WTC11 (cell line): ENCODE data around the gene AMBP. TPM values are rescaled to one million over a fixed set of nuclear protein-coding genes. Genes with fewer than 3 reads are reported as not detected.

Source experiments
- ATAC-seq: fragments of 200-7000 bp; cut with Tn5 transposase; 2 replicates; pipeline ENCODE4 v1.10.0; 2021; ENCODE audit warnings: mild to moderate bottlenecking, moderate library complexity
- CTCF ChIA-PET: fragments of 300-600 bp; sonication (Branson Sonifier 250); formaldehyde crosslinking; loops from one replicate; lab custom pipeline; 2021; ENCODE audit warnings: antibody characterized with exemption; lab: Charles Lee
- POLR2A ChIA-PET: fragments of 350-600 bp; sonication (Branson Sonifier 250); formaldehyde crosslinking; loops from one replicate; lab custom pipeline; 2021; ENCODE audit warnings: antibody characterized with exemption; lab: Charles Lee
- DNase-seq: peaks from one replicate; pipeline ENCODE4 v3.0.0; 2021; ENCODE audit warnings: low spot score
- H3K27ac Mint-ChIP-seq: 2 replicates; pipeline ENCODE4 v1.8.0; 2021; ENCODE audit warnings: mixed read lengths
- H3K27me3 Mint-ChIP-seq: 2 replicates; pipeline ENCODE4 v1.8.0; 2021; ENCODE audit warnings: low read depth, mild to moderate bottlenecking, moderate library complexity, mixed read lengths
- H3K36me3 Mint-ChIP-seq: 2 replicates; pipeline ENCODE4 v1.8.0; 2021; ENCODE audit warnings: mixed read lengths
- H3K4me1 Mint-ChIP-seq: 2 replicates; pipeline ENCODE4 v1.8.0; 2022; ENCODE audit warnings: mixed read lengths
- H3K4me3 Mint-ChIP-seq: 2 replicates; pipeline ENCODE4 v1.8.0; 2021; ENCODE audit warnings: mild to moderate bottlenecking, moderate library complexity, mixed read lengths
- H3K9me3 Mint-ChIP-seq: 2 replicates; pipeline ENCODE4 v1.8.0; 2021; ENCODE audit warnings: mixed read lengths
- AFF4 ChIP-seq: sonication (generic); formaldehyde crosslinking; IDR thresholded peaks from 2 replicates; pipeline ENCODE4 v1.8.1; 2023; ENCODE audit warnings: mild to moderate bottlenecking, missing genetic modification reagents, borderline replicate concordance
- ATF1 ChIP-seq: sonication (generic); formaldehyde crosslinking; IDR thresholded peaks from 2 replicates; pipeline ENCODE4 v1.8.1; 2023; ENCODE audit warnings: mild to moderate bottlenecking, moderate library complexity, missing genetic modification reagents
- CREM ChIP-seq: sonication (generic); formaldehyde crosslinking; IDR thresholded peaks from 2 replicates; pipeline ENCODE4 v1.8.1; 2022; ENCODE audit warnings: mild to moderate bottlenecking, missing genetic modification reagents, moderate library complexity
- EMX1 ChIP-seq: fragments of 250-450 bp; sonication (Bioruptor Pico); IDR thresholded peaks from 2 replicates; pipeline ENCODE4 v1.8.0; 2021; ENCODE audit warnings: mild to moderate bottlenecking
- ESRRA ChIP-seq: sonication (generic); formaldehyde crosslinking; IDR thresholded peaks from 2 replicates; pipeline ENCODE4 v1.8.1; 2022; ENCODE audit warnings: mild to moderate bottlenecking, missing genetic modification reagents, borderline replicate concordance
- ETV6 ChIP-seq: sonication (generic); formaldehyde crosslinking; IDR thresholded peaks from 2 replicates; pipeline ENCODE4 v1.8.1; 2022; ENCODE audit warnings: mild to moderate bottlenecking, missing genetic modification reagents
- FOXJ3 ChIP-seq: sonication (generic); formaldehyde crosslinking; IDR thresholded peaks from 2 replicates; pipeline ENCODE4 v1.9.0; 2021; ENCODE audit warnings: missing genetic modification reagents, mild to moderate bottlenecking, borderline replicate concordance
- GTF2I ChIP-seq: fragments of 250-450 bp; sonication (Bioruptor Pico); conservative IDR thresholded peaks from 2 replicates; pipeline ENCODE4 v1.4.0; 2021; ENCODE audit warnings: mild to moderate bottlenecking
- IRF2 ChIP-seq: sonication (generic); formaldehyde crosslinking; IDR thresholded peaks from 2 replicates; pipeline ENCODE4 v1.8.0; 2022; ENCODE audit warnings: low read depth, missing genetic modification reagents, borderline replicate concordance
- KAT7 ChIP-seq: sonication (generic); formaldehyde crosslinking; IDR thresholded peaks from 2 replicates; pipeline ENCODE4 v1.8.1; 2023; ENCODE audit warnings: missing genetic modification reagents, mild to moderate bottlenecking, borderline replicate concordance
- NR1H2 ChIP-seq: sonication (generic); formaldehyde crosslinking; IDR thresholded peaks from 2 replicates; pipeline ENCODE4 v1.9.0; 2021; ENCODE audit warnings: mild to moderate bottlenecking, moderate library complexity, missing genetic modification reagents
- OVOL2 ChIP-seq: fragments of 250-450 bp; sonication (Bioruptor Pico); IDR thresholded peaks from 2 replicates; pipeline ENCODE4 v1.9.0; 2021; ENCODE audit warnings: mild to moderate bottlenecking, borderline replicate concordance
- ZNF121 ChIP-seq: sonication (generic); formaldehyde crosslinking; IDR thresholded peaks from 2 replicates; pipeline ENCODE4 v1.8.0; 2023; ENCODE audit warnings: missing genetic modification reagents
- ZNF232 ChIP-seq: sonication (generic); formaldehyde crosslinking; IDR thresholded peaks from 2 replicates; pipeline ENCODE4 v1.8.0; 2022; ENCODE audit warnings: mild to moderate bottlenecking, missing genetic modification reagents
- ZNF281 ChIP-seq: sonication (generic); formaldehyde crosslinking; IDR thresholded peaks from 2 replicates; pipeline ENCODE4 v1.8.0; 2023; ENCODE audit warnings: mild to moderate bottlenecking, missing genetic modification reagents
- ZNF423 ChIP-seq: fragments of 250-450 bp; sonication (Bioruptor Pico); IDR thresholded peaks from 2 replicates; pipeline ENCODE4 v2.1.2; 2022; ENCODE audit warnings: mild to moderate bottlenecking, moderate library complexity
- total RNA-seq: library from RNA; stranded (reverse); gene quantifications from 3 replicates; pipeline ENCODE4 v1.2.3, GENCODE V29; 2021
- TF ChIP-seq, protein P1 (sequence below): sonication (generic); formaldehyde crosslinking; IDR thresholded peaks from 2 replicates; pipeline ENCODE4 v1.8.0; 2022; ENCODE audit warnings: missing genetic modification reagents
- TF ChIP-seq, protein P2 (sequence below): fragments of 250-450 bp; sonication (Bioruptor Pico); IDR thresholded peaks from 2 replicates; pipeline ENCODE4 v1.9.0; 2021; ENCODE audit warnings: mild to moderate bottlenecking
- TF ChIP-seq, protein P3 (sequence below): sonication (generic); formaldehyde crosslinking; IDR thresholded peaks from 2 replicates; pipeline ENCODE4 v1.8.0; 2022; ENCODE audit warnings: mild to moderate bottlenecking, missing genetic modification reagents
- TF ChIP-seq, protein P4 (sequence below): sonication (generic); formaldehyde crosslinking; IDR thresholded peaks from 2 replicates; pipeline ENCODE4 v1.8.1; 2023; ENCODE audit warnings: mild to moderate bottlenecking, missing genetic modification reagents

AMBP gene
- total RNA-seq, 1 experiment from 2014 or later = 3.3 TPM

GRCh38 chr9:114053246-114054005, 24.7 kb downstream of the AMBP start (continued):
- TF ChIP-seq, protein P1, sequence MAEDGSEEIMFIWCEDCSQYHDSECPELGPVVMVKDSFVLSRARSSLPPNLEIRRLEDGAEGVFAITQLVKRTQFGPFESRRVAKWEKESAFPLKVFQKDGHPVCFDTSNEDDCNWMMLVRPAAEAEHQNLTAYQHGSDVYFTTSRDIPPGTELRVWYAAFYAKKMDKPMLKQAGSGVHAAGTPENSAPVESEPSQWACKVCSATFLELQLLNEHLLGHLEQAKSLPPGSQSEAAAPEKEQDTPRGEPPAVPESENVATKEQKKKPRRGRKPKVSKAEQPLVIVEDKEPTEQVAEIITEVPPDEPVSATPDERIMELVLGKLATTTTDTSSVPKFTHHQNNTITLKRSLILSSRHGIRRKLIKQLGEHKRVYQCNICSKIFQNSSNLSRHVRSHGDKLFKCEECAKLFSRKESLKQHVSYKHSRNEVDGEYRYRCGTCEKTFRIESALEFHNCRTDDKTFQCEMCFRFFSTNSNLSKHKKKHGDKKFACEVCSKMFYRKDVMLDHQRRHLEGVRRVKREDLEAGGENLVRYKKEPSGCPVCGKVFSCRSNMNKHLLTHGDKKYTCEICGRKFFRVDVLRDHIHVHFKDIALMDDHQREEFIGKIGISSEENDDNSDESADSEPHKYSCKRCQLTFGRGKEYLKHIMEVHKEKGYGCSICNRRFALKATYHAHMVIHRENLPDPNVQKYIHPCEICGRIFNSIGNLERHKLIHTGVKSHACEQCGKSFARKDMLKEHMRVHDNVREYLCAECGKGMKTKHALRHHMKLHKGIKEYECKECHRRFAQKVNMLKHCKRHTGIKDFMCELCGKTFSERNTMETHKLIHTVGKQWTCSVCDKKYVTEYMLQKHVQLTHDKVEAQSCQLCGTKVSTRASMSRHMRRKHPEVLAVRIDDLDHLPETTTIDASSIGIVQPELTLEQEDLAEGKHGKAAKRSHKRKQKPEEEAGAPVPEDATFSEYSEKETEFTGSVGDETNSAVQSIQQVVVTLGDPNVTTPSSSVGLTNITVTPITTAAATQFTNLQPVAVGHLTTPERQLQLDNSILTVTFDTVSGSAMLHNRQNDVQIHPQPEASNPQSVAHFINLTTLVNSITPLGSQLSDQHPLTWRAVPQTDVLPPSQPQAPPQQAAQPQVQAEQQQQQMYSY (CRISPR knock-in tag) = no peak
- TF ChIP-seq KAT7 (no peak), EMX1 (CRISPR knock-in tag) (no peak), GTF2I (CRISPR knock-in tag) (no peak)
- TF ChIP-seq, all 79 proteins: peak for 0

DNA sequence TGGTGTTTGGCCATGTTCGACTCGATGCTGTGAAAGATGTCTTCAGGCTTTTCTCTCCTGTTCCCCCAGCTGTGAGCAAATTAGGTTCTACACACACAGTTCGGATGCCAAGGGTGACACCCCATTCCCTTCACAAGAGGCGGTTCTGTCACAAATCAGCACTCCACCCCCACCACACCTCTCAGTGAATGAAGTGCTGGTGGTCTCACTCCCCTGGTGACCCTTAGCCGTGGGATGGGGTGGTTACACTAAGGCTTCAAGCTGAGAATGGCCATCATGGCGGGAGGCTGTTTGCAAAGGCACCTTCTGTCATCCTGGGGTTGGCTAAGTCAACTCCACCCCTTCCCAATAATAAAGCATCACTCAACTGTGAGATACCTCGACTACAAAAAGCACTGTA, 26.4 kb downstream of the AMBP start:
- TF ChIP-seq, protein P2, sequence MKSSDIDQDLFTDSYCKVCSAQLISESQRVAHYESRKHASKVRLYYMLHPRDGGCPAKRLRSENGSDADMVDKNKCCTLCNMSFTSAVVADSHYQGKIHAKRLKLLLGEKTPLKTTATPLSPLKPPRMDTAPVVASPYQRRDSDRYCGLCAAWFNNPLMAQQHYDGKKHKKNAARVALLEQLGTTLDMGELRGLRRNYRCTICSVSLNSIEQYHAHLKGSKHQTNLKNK (CRISPR knock-in tag) = no peak
- TF ChIP-seq IRF2 (CRISPR knock-in tag) = no peak
- no peak for TF ChIP-seq ETV6
- TF ChIP-seq ATF1 (CRISPR knock-in tag) = no peak

DNA sequence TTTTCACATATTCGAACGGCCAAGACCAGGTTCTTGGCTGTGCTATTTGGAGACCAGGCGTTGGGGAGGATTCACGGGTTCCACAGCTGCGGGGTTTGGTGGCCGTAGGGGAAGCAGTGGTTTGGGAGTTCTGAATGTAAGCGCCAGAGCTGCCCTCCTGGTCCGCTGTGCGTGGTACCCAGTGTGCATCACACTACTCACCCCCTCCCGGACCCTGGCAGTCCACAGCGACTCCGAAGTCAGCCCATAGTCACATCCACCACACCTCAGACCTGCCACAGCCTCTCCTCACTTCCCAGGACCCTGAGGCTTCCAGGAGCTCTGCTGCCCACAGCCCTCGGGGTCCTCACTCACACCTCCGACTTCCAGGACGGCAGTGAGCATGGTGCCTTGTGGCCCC, 26.8 kb downstream of the AMBP start:
- CTCF ChIA-PET = no interaction called here
- DNase-seq (no peak), ATAC-seq (no peak)
- Mint-ChIP-seq H3K27me3 (no peaks in the 10 kb centered on the region), H3K27ac (no peak overlapping the region), H3K4me1 (0 out of 2 replicates have a peak, but pooled peaks cover 3% of the 10 kb centered on the region), H3K9me3 (no peaks in the 10 kb centered on the region), H3K4me3 (no peak overlapping the region), H3K36me3 (peaks cover 18% of the 10 kb centered on the region)
- POLR2A ChIA-PET = no interaction called here
- no peak for TF ChIP-seq ZNF423 (CRISPR knock-in tag)
- TF ChIP-seq NR1H2 = no peak
- TF ChIP-seq OVOL2 (CRISPR knock-in tag) = no peak
- no peak for TF ChIP-seq FOXJ3 (CRISPR knock-in tag)
- TF ChIP-seq, protein P3, sequence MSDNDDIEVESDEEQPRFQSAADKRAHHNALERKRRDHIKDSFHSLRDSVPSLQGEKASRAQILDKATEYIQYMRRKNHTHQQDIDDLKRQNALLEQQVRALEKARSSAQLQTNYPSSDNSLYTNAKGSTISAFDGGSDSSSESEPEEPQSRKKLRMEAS = no peak
- TF ChIP-seq ZNF232 (CRISPR knock-in tag) = no peak
- no peak for TF ChIP-seq ESRRA (CRISPR knock-in tag)
- TF ChIP-seq CREM = no peak
- no peak for TF ChIP-seq AFF4
- no peak for TF ChIP-seq ZNF121 (CRISPR knock-in tag)
- no peak for TF ChIP-seq ZNF281 (CRISPR knock-in tag)
- TF ChIP-seq, protein P4, sequence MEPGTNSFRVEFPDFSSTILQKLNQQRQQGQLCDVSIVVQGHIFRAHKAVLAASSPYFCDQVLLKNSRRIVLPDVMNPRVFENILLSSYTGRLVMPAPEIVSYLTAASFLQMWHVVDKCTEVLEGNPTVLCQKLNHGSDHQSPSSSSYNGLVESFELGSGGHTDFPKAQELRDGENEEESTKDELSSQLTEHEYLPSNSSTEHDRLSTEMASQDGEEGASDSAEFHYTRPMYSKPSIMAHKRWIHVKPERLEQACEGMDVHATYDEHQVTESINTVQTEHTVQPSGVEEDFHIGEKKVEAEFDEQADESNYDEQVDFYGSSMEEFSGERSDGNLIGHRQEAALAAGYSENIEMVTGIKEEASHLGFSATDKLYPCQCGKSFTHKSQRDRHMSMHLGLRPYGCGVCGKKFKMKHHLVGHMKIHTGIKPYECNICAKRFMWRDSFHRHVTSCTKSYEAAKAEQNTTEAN = no peak

More for the DNA sequence above, 26.4 kb downstream of the AMBP start:
- 0 out of 2 replicates have a peak, but pooled peaks cover 3% of the 10 kb centered on the region for H3K4me1 Mint-ChIP-seq
- no peak overlapping the region for H3K4me3 Mint-ChIP-seq
- ChIA-PET CTCF (no interaction called here), POLR2A (no interaction called here)
- H3K27me3 Mint-ChIP-seq = no peaks in the 10 kb centered on the region
- H3K36me3 Mint-ChIP-seq = peaks cover 18% of the 10 kb centered on the region
- no peak overlapping the region for H3K27ac Mint-ChIP-seq
- no peak for ATAC-seq
- no peaks in the 10 kb centered on the region for H3K9me3 Mint-ChIP-seq
- DNase-seq = no peak
